Measurements from ENCODE around the gene HAGH. TPM values are rescaled to one million over a fixed set of nuclear protein-coding genes. Genes with fewer than 3 reads are reported as not detected.
"Not testable (repeated sequence)": the region's sequence is repeated elsewhere in the genome, so short reads cannot be mapped to it uniquely, and the experiment has no call there.

HAGH gene
- total RNA-seq, 4 donors from 2014 or later = 91.7 to 150 (median 119) TPM

- peaks cover 16 to 29% of the 10 kb centered on the region in 2 donors for H3K36me3 ChIP-seq
- no peak for DNase-seq
- no peaks in the 10 kb centered on the region for H3K27me3 ChIP-seq
- no peaks in the 10 kb centered on the region for H3K9me3 ChIP-seq
- TF ChIP-seq CTCF (IDR thresholded peaks at IDR 0.05) = no peak
- TF ChIP-seq POLR2A (IDR thresholded peaks at IDR 0.05) = no peak
- H3K4me1 ChIP-seq = no peaks in the 10 kb centered on the region
- 95% methylated on average over 16 of the region's 16 CpGs for WGBS, 2 donors
- H3K27ac ChIP-seq = no peak overlapping the region
- no peak overlapping the region for H3K4me3 ChIP-seq (replicated peaks in 1 of 3)
- intact Hi-C loops (cut with DNase I) = no loop called here
These were observed 16.5 kb downstream of the HAGH start for GRCh38 chr16:1810106-1810505.

GRCh38 chr16:1809281-1809801, 17.3 kb downstream of the HAGH start:
- Histone ChIP-seq H3K36me3 (peaks cover 16 to 29% of the 10 kb centered on the region in 2 donors), H3K4me1 (no peaks in the 10 kb centered on the region), H3K9me3 (no peaks in the 10 kb centered on the region), H3K27me3 (no peaks in the 10 kb centered on the region), H3K4me3 (replicated peaks in 1 of 3) (no peak overlapping the region), H3K27ac (no peak overlapping the region)
- TF ChIP-seq CTCF (IDR thresholded peaks at IDR 0.05) = no peak
- no peak for TF ChIP-seq POLR2A (IDR thresholded peaks at IDR 0.05)
- WGBS, 2 donors = 79 to 88% methylated on average over 15 to 17 of the region's 28 CpGs
- no peak for DNase-seq
- intact Hi-C loops (cut with DNase I) = no loop called here

- peaks cover 16 to 29% of the 10 kb centered on the region in 2 donors for H3K36me3 ChIP-seq
- H3K4me1 ChIP-seq = no peaks in the 10 kb centered on the region
- no peaks in the 10 kb centered on the region for H3K27me3 ChIP-seq
- DNase-seq = no peak
- TF ChIP-seq CTCF (IDR thresholded peaks at IDR 0.05) (no peak), POLR2A (IDR thresholded peaks at IDR 0.05) (no peak)
- intact Hi-C loops (cut with DNase I) = no loop called here
- no peaks in the 10 kb centered on the region for H3K9me3 ChIP-seq
- no peak overlapping the region for H3K4me3 ChIP-seq (replicated peaks in 1 of 3)
- no peak overlapping the region for H3K27ac ChIP-seq
- WGBS, 2 donors = 82 to 87% methylated on average over 10 to 18 of the region's 18 CpGs
These were observed 17.9 kb downstream of the HAGH start for GRCh38 chr16:1808691-1809090.

GRCh38 chr16:1807626-1808025, 19.0 kb downstream of the HAGH start:
- Histone ChIP-seq H3K27ac (no peak overlapping the region), H3K9me3 (no peaks in the 10 kb centered on the region), H3K4me1 (no peaks in the 10 kb centered on the region), H3K4me3 (replicated peaks in 1 of 3) (no peak overlapping the region), H3K36me3 (peaks cover 16 to 29% of the 10 kb centered on the region in 2 donors), H3K27me3 (no peaks in the 10 kb centered on the region)
- no peak for TF ChIP-seq CTCF (IDR thresholded peaks at IDR 0.05)
- no peak for TF ChIP-seq POLR2A (IDR thresholded peaks at IDR 0.05)
- DNase-seq = no peak
- WGBS, 2 donors = 86 to 91% methylated on average over 10 of the region's 10 CpGs
- intact Hi-C loops (cut with DNase I) = no loop called here

- 88% methylated on average over 10 of the region's 10 CpGs for WGBS, 2 donors
- Histone ChIP-seq H3K27me3 (no peaks in the 10 kb centered on the region), H3K4me3 (replicated peaks in 1 of 3) (no peak overlapping the region), H3K9me3 (no peaks in the 10 kb centered on the region), H3K36me3 (no peaks in the 10 kb centered on the region), H3K27ac (no peak overlapping the region), H3K4me1 (no peaks in the 10 kb centered on the region)
- TF ChIP-seq POLR2A (IDR thresholded peaks at IDR 0.05) (no peak), CTCF (IDR thresholded peaks at IDR 0.05) (no peak)
- no peak for DNase-seq
- intact Hi-C loops (cut with DNase I) = no loop called here
These were observed 25.9 kb downstream of the HAGH start for GRCh38 chr16:1800701-1801100.

GRCh38 chr16:1799263-1799662, 27.4 kb downstream of the HAGH start:
- WGBS, 2 donors = 77 to 81% methylated on average over 5 of the region's 5 CpGs
- H3K27ac ChIP-seq; H3K4me3 ChIP-seq (replicated peaks in 1 of 3); DNase-seq; H3K9me3 ChIP-seq; intact Hi-C loops (cut with DNase I); H3K27me3 ChIP-seq; H3K4me1 ChIP-seq; H3K36me3 ChIP-seq: not testable (repeated sequence)
